ENCODE measurements around the gene MTUS2.

MTUS2 gene

GRCh38 chr13:29522044-29522685 is 702.0 kb downstream of the MTUS2 start:
- Histone ChIP-seq H3K4me3 (ENCODE audit: low read length in 2 of 2) (no peak overlapping the region), H3K27ac (ENCODE audit: low read length) (peak overlapping the region; percentile 69), H3K36me3 (ENCODE audit: control insufficient read depth in 2 of 2, insufficient read depth in 2 of 2, low read length in 2 of 2) (peaks cover 35 to 49% of the 10 kb centered on the region in 2 donors), H3K27me3 (ENCODE audit: control insufficient read depth in 1 of 2, insufficient read depth in 2 of 2, low read length in 2 of 2) (no peaks in the 10 kb centered on the region), H3K9me3 (ENCODE audit: control insufficient read depth in 2 of 2, low read length in 2 of 2) (no peaks in the 10 kb centered on the region), H3K9ac (ENCODE audit: low read length in 2 of 2) (peak overlapping the region in 1 of 2 donors; percentile 42), H3K4me1 (ENCODE audit: control insufficient read depth, insufficient read depth, low read length) (peaks cover 14% of the 10 kb centered on the region)

- Histone ChIP-seq H3K9ac (ENCODE audit: low read length in 2 of 2) (no peak overlapping the region), H3K4me3 (ENCODE audit: low read length in 2 of 2) (no peak overlapping the region), H3K27me3 (ENCODE audit: control insufficient read depth in 1 of 2, insufficient read depth in 2 of 2, low read length in 2 of 2) (no peaks in the 10 kb centered on the region), H3K4me1 (ENCODE audit: control insufficient read depth, insufficient read depth, low read length) (peaks cover 14% of the 10 kb centered on the region), H3K9me3 (ENCODE audit: control insufficient read depth in 2 of 2, low read length in 2 of 2) (no peaks in the 10 kb centered on the region), H3K36me3 (ENCODE audit: control insufficient read depth in 2 of 2, insufficient read depth in 2 of 2, low read length in 2 of 2) (peaks cover 30 to 47% of the 10 kb centered on the region in 2 donors), H3K27ac (ENCODE audit: low read length) (no peak overlapping the region)
Measured at GRCh38 chr13:29523199-29523961, 703.2 kb downstream of the MTUS2 start.

- Histone ChIP-seq H3K4me1 (ENCODE audit: control insufficient read depth, insufficient read depth, low read length) (peaks cover 14% of the 10 kb centered on the region), H3K27ac (ENCODE audit: low read length) (no peak overlapping the region), H3K4me3 (ENCODE audit: low read length in 2 of 2) (no peak overlapping the region), H3K9me3 (ENCODE audit: control insufficient read depth in 2 of 2, low read length in 2 of 2) (no peaks in the 10 kb centered on the region), H3K9ac (ENCODE audit: low read length in 2 of 2) (no peak overlapping the region), H3K36me3 (ENCODE audit: control insufficient read depth in 2 of 2, insufficient read depth in 2 of 2, low read length in 2 of 2) (peaks cover 31 to 44% of the 10 kb centered on the region in 2 donors), H3K27me3 (ENCODE audit: control insufficient read depth in 1 of 2, insufficient read depth in 2 of 2, low read length in 2 of 2) (no peaks in the 10 kb centered on the region)
Measured at GRCh38 chr13:29524176-29524575, 704.0 kb downstream of the MTUS2 start.

- H3K4me3 ChIP-seq (ENCODE audit: low read length in 2 of 2), result no peak overlapping the region
- H3K27me3 ChIP-seq (ENCODE audit: control insufficient read depth in 1 of 2, insufficient read depth in 2 of 2, low read length in 2 of 2), result no peaks in the 10 kb centered on the region
- peaks cover 14% of the 10 kb centered on the region for H3K4me1 ChIP-seq (ENCODE audit: control insufficient read depth, insufficient read depth, low read length)
- no peak overlapping the region for H3K27ac ChIP-seq (ENCODE audit: low read length)
- peaks cover 32 to 46% of the 10 kb centered on the region in 2 donors for H3K36me3 ChIP-seq (ENCODE audit: control insufficient read depth in 2 of 2, insufficient read depth in 2 of 2, low read length in 2 of 2)
- no peak overlapping the region for H3K9ac ChIP-seq (ENCODE audit: low read length in 2 of 2)
- H3K9me3 ChIP-seq (ENCODE audit: control insufficient read depth in 2 of 2, low read length in 2 of 2), result no peaks in the 10 kb centered on the region
Measured at GRCh38 chr13:29524641-29525040, 704.5 kb downstream of the MTUS2 start.

GRCh38 chr13:29525757-29526156 is 705.6 kb downstream of the MTUS2 start:
- H3K36me3 ChIP-seq (ENCODE audit: control insufficient read depth in 2 of 2, insufficient read depth in 2 of 2, low read length in 2 of 2), result peaks cover 29 to 45% of the 10 kb centered on the region in 2 donors
- no peak overlapping the region for H3K9ac ChIP-seq (ENCODE audit: low read length in 2 of 2)
- H3K4me3 ChIP-seq (ENCODE audit: low read length in 2 of 2), result no peak overlapping the region
- no peaks in the 10 kb centered on the region for H3K27me3 ChIP-seq (ENCODE audit: control insufficient read depth in 1 of 2, insufficient read depth in 2 of 2, low read length in 2 of 2)
- H3K27ac ChIP-seq (ENCODE audit: low read length), result no peak overlapping the region
- no peaks in the 10 kb centered on the region for H3K9me3 ChIP-seq (ENCODE audit: control insufficient read depth in 2 of 2, low read length in 2 of 2)
- H3K4me1 ChIP-seq (ENCODE audit: control insufficient read depth, insufficient read depth, low read length), result peaks cover 14% of the 10 kb centered on the region

GRCh38 chr13:29526741-29527140 is 706.6 kb downstream of the MTUS2 start:
- no peak overlapping the region for H3K4me3 ChIP-seq (ENCODE audit: low read length in 2 of 2)
- H3K27ac ChIP-seq (ENCODE audit: low read length), result no peak overlapping the region
- no peak overlapping the region for H3K9ac ChIP-seq (ENCODE audit: low read length in 2 of 2)
- no peaks in the 10 kb centered on the region for H3K9me3 ChIP-seq (ENCODE audit: control insufficient read depth in 2 of 2, low read length in 2 of 2)
- no peaks in the 10 kb centered on the region for H3K27me3 ChIP-seq (ENCODE audit: control insufficient read depth in 1 of 2, insufficient read depth in 2 of 2, low read length in 2 of 2)
- H3K36me3 ChIP-seq (ENCODE audit: control insufficient read depth in 2 of 2, insufficient read depth in 2 of 2, low read length in 2 of 2), result peaks cover 23 to 39% of the 10 kb centered on the region in 2 donors
- peaks cover 9% of the 10 kb centered on the region for H3K4me1 ChIP-seq (ENCODE audit: control insufficient read depth, insufficient read depth, low read length)

- peaks cover 23 to 37% of the 10 kb centered on the region in 2 donors for H3K36me3 ChIP-seq (ENCODE audit: control insufficient read depth in 2 of 2, insufficient read depth in 2 of 2, low read length in 2 of 2)
Measured at GRCh38 chr13:29527511-29527910, 707.4 kb downstream of the MTUS2 start.

GRCh38 chr13:29527916-29528315 is 707.8 kb downstream of the MTUS2 start:
- H3K36me3 ChIP-seq (ENCODE audit: control insufficient read depth in 2 of 2, insufficient read depth in 2 of 2, low read length in 2 of 2), result peaks cover 23 to 33% of the 10 kb centered on the region in 2 donors
- no peak overlapping the region for H3K4me3 ChIP-seq (ENCODE audit: low read length in 2 of 2)
- H3K9ac ChIP-seq (ENCODE audit: low read length in 2 of 2), result no peak overlapping the region
- no peak overlapping the region for H3K27ac ChIP-seq (ENCODE audit: low read length)
- no peaks in the 10 kb centered on the region for H3K9me3 ChIP-seq (ENCODE audit: control insufficient read depth in 2 of 2, low read length in 2 of 2)
- H3K4me1 ChIP-seq (ENCODE audit: control insufficient read depth, insufficient read depth, low read length), result peaks cover 15% of the 10 kb centered on the region
- no peaks in the 10 kb centered on the region for H3K27me3 ChIP-seq (ENCODE audit: control insufficient read depth in 1 of 2, insufficient read depth in 2 of 2, low read length in 2 of 2)

More at GRCh38 chr13:29527511-29527910, 707.4 kb downstream of the MTUS2 start:
- no peak overlapping the region for H3K27ac ChIP-seq (ENCODE audit: low read length)
- peaks cover 11% of the 10 kb centered on the region for H3K4me1 ChIP-seq (ENCODE audit: control insufficient read depth, insufficient read depth, low read length)
- no peak overlapping the region for H3K4me3 ChIP-seq (ENCODE audit: low read length in 2 of 2)
- no peaks in the 10 kb centered on the region for H3K9me3 ChIP-seq (ENCODE audit: control insufficient read depth in 2 of 2, low read length in 2 of 2)
- no peak overlapping the region for H3K9ac ChIP-seq (ENCODE audit: low read length in 2 of 2)
- no peaks in the 10 kb centered on the region for H3K27me3 ChIP-seq (ENCODE audit: control insufficient read depth in 1 of 2, insufficient read depth in 2 of 2, low read length in 2 of 2)

GRCh38 chr13:29529754-29530153 is 709.6 kb downstream of the MTUS2 start:
- H3K4me3 ChIP-seq (ENCODE audit: low read length in 2 of 2), result no peak overlapping the region
- no peaks in the 10 kb centered on the region for H3K9me3 ChIP-seq (ENCODE audit: control insufficient read depth in 2 of 2, low read length in 2 of 2)
- H3K27ac ChIP-seq (ENCODE audit: low read length), result no peak overlapping the region
- no peaks in the 10 kb centered on the region for H3K27me3 ChIP-seq (ENCODE audit: control insufficient read depth in 1 of 2, insufficient read depth in 2 of 2, low read length in 2 of 2)
- H3K36me3 ChIP-seq (ENCODE audit: control insufficient read depth in 2 of 2, insufficient read depth in 2 of 2, low read length in 2 of 2), result peaks cover 18 to 24% of the 10 kb centered on the region in 2 donors
- no peak overlapping the region for H3K9ac ChIP-seq (ENCODE audit: low read length in 2 of 2)
- peaks cover 19% of the 10 kb centered on the region for H3K4me1 ChIP-seq (ENCODE audit: control insufficient read depth, insufficient read depth, low read length)

- no peak overlapping the region for H3K4me3 ChIP-seq (ENCODE audit: low read length in 2 of 2)
- no peak overlapping the region for H3K9ac ChIP-seq (ENCODE audit: low read length in 2 of 2)
- H3K9me3 ChIP-seq (ENCODE audit: control insufficient read depth in 2 of 2, low read length in 2 of 2), result no peaks in the 10 kb centered on the region
- no peaks in the 10 kb centered on the region for H3K27me3 ChIP-seq (ENCODE audit: control insufficient read depth in 1 of 2, insufficient read depth in 2 of 2, low read length in 2 of 2)
- no peak overlapping the region for H3K27ac ChIP-seq (ENCODE audit: low read length)
- peaks cover 18 to 24% of the 10 kb centered on the region in 2 donors for H3K36me3 ChIP-seq (ENCODE audit: control insufficient read depth in 2 of 2, insufficient read depth in 2 of 2, low read length in 2 of 2)
- H3K4me1 ChIP-seq (ENCODE audit: control insufficient read depth, insufficient read depth, low read length), result peaks cover 19% of the 10 kb centered on the region
Measured at GRCh38 chr13:29530901-29531300, 710.8 kb downstream of the MTUS2 start.

- Histone ChIP-seq H3K9ac (ENCODE audit: low read length in 2 of 2) (no peak overlapping the region), H3K4me1 (ENCODE audit: control insufficient read depth, insufficient read depth, low read length) (peaks cover 19% of the 10 kb centered on the region), H3K4me3 (ENCODE audit: low read length in 2 of 2) (no peak overlapping the region), H3K9me3 (ENCODE audit: control insufficient read depth in 2 of 2, low read length in 2 of 2) (no peaks in the 10 kb centered on the region), H3K27me3 (ENCODE audit: control insufficient read depth in 1 of 2, insufficient read depth in 2 of 2, low read length in 2 of 2) (no peaks in the 10 kb centered on the region), H3K27ac (ENCODE audit: low read length) (peak overlapping the region; percentile 69), H3K36me3 (ENCODE audit: control insufficient read depth in 2 of 2, insufficient read depth in 2 of 2, low read length in 2 of 2) (peaks cover 15 to 20% of the 10 kb centered on the region in 2 donors)
Measured at GRCh38 chr13:29532116-29532515, 712.0 kb downstream of the MTUS2 start.

Data from stomach smooth muscle (tissue), 2 donors.